GM12873 (cell line): ENCODE results near the gene NGF.

Source experiments
- TF ChIP-seq, protein P1 (sequence below): IDR thresholded peaks from 2 replicates; pipeline ENCODE4 v1.5.1; 2012; ENCODE audit warnings: low read depth, mild to moderate bottlenecking, moderate library complexity, low read length, control low read depth; ENCODE audit not compliant: insufficient read depth; ENCODE audit errors: missing control alignments

NGF gene

DNA sequence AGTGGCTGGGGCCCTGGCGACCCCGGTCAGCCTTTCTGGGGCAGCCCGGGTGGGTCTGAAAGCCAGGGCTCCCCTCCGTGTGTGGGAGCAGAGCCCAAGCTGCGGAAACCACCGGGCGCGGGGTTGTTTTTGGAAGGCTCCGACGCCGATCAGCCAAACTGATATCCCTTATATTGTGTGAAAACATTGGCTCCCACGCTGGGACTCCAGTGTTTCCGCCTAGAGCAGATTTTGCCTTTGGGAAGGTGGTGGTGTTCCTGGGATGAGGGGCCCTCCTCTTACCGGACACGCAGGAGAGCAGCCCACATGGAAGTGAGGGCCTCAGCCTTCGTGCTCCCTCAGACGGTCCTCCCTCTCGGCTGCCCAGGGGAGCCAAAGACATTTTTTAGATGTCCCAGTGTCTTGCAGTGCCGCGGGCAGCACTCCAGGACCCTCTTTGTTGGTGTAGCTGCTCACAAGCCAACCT, 54.3 kb downstream of the NGF start:
- TF ChIP-seq, protein P1, sequence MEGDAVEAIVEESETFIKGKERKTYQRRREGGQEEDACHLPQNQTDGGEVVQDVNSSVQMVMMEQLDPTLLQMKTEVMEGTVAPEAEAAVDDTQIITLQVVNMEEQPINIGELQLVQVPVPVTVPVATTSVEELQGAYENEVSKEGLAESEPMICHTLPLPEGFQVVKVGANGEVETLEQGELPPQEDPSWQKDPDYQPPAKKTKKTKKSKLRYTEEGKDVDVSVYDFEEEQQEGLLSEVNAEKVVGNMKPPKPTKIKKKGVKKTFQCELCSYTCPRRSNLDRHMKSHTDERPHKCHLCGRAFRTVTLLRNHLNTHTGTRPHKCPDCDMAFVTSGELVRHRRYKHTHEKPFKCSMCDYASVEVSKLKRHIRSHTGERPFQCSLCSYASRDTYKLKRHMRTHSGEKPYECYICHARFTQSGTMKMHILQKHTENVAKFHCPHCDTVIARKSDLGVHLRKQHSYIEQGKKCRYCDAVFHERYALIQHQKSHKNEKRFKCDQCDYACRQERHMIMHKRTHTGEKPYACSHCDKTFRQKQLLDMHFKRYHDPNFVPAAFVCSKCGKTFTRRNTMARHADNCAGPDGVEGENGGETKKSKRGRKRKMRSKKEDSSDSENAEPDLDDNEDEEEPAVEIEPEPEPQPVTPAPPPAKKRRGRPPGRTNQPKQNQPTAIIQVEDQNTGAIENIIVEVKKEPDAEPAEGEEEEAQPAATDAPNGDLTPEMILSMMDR = no peak

DNA sequence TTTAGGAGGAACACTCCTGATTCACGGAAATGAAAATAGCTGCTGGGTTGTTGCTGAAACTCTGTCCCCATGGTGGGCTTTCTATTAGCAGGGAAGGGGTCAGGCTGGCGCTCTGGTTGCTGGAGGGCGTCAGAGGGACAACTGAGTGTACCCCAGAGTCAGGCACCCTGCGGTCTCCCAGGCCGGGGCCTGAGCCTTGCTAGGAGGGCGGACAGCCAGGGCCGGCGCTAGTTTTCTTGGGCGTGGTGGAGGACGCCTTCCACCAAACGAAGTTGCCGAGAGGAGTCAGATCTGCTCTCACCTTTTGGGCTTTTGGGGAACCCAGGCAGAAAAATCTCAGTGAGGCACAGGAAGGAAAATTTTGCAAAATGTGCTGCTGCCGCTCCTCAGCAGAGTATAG, 54.8 kb downstream of the NGF start:
- TF ChIP-seq, protein P1 = no peak

DNA sequence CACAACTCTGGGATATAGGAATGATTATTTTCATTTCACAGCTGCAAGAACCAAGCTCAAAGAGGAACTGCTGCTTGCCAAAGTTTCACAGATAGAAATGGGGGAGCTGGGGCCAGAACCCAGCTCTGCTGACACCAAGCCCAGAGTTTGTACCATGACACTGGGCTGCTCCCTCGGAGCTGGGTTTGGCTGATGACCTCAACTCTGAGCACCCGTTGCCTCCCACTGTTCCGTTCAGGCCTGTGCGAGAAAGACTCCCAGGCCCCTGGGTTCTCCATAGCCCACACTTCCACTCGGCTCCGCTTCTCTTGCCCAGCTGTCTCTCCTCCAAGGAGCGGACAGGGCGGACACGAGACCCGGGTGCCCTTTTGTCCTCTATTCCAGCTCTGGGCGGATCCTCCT, 55.2 kb downstream of the NGF start:
- TF ChIP-seq, protein P1 = no peak

DNA sequence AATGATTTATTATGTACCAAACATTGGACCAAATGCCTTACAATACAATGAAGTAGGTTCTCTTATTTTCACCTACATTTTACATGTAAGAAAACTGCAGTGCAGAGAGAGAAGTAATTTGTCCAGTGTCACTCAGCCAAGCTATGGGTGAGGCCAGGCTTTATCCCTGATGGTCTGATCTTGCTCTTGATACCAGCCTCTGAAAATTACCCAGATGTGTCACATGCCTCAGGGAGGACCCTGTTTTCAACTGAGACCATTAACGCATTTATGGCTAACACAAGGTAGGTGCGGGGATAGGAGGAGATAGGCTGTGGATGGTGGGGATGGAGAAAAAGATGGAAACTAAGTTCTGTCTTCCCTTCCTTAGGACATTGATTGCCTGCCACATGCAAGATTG, 56.9 kb downstream of the NGF start:
- TF ChIP-seq, protein P1 = no peak

DNA sequence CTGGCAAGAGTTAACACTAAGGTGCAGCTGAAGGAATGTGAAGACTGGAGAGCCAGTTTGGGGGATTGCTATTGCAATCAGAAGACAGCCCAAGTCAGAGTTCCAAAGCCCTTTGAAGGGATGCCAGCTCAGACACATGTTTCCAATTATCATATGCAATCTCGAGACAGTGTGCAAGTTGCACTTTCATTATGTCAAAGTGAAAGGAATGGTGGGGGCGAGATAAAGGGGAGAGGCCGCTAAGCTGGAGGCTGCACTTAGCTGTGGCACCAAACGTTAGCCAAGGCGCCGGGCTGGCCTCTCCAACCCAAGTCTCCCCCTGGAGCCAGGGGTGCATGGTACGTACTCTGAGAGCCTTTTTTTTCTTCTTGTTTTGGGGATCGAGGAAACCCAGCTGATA, 58.0 kb downstream of the NGF start:
- TF ChIP-seq, protein P1 = no peak

DNA sequence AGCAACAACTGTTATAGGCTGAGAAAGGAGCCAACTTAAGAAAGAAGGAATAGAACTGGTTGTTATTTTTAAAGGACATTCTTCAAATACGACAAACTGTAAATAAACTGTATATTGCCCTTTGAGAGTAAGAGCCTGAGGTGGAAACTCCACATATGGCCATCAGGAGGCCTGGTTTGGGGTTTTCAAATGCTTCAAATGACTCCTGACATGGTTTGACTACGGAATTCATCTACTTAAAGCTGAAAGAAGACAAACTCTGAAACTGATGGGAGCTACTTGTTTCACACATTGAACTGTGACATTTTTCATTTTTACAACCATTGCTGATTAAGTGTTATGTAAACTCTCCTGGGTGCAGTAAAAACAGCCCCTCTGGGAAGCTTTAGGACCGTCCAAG, 59.8 kb downstream of the NGF start:
- TF ChIP-seq, protein P1 = no peak

DNA sequence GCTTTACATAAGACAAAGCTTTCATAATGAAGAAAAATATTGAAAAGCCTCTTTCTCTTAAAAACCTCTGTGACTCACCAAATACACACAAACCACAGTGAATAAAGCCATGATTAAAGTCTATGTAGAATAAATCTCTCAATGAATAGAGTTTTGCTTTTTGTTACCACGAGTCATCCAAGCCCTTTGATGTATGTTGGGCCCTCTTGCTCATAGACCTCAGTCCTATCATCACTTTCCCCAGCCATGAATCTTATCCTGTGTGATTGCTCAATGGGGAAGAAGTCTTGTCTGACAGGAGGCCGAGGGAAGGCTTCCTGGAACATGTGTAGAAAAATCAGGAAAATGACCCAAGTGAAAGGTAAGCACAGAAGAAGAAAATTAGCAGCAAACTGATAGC, 60.8 kb downstream of the NGF start:
- TF ChIP-seq, protein P1 = no peak
